BJ (cell line): ENCODE results near the gene SLIT3. TPM values are rescaled to one million over a fixed set of nuclear protein-coding genes. Genes with fewer than 3 reads are reported as not detected.

Experiments
- CTCF ChIA-PET: fragments of 350-600 bp; formaldehyde crosslinking; extraction: SDS; loops from one replicate; lab custom pipeline; 2021; ENCODE audit warnings: antibody characterized with exemption, inconsistent platforms; lab: Yijun Ruan, JAX
- POLR2A ChIA-PET: fragments of 300-600 bp; sonication (Branson Sonifier 250); formaldehyde crosslinking; extraction: SDS; loops from one replicate; lab custom pipeline; 2021; ENCODE audit warnings: antibody characterized with exemption; lab: Charles Lee
- DNase-seq: peaks from one replicate; pipeline ENCODE4 v3.0.0-alpha.2; 2011; ENCODE audit warnings: low read depth
- H3K27me3 ChIP-seq: 2 replicates; pipeline ENCODE4 v1.6.0; 2011; ENCODE audit warnings: low read length; ENCODE audit not compliant: control insufficient read depth, insufficient read depth
- H3K36me3 ChIP-seq: 2 replicates; pipeline ENCODE4 v1.5.1; 2011; ENCODE audit warnings: low read length; ENCODE audit not compliant: control insufficient read depth, insufficient read depth
- H3K4me3 ChIP-seq: 2 replicates; pipeline ENCODE4 v1.5.1; 2011; ENCODE audit warnings: low read depth, mild to moderate bottlenecking, control low read depth, low read length
- CTCF ChIP-seq: IDR thresholded peaks from 2 replicates; pipeline ENCODE4 v1.5.1; 2011; ENCODE audit warnings: low read depth, mild to moderate bottlenecking, control low read depth, inconsistent platforms, low read length, moderate library complexity; ENCODE audit not compliant: insufficient read depth
- polyA plus RNA-seq: library from polyadenylated mRNA; depleted of rRNA; stranded (reverse); fragments of >200 nt; gene quantifications from 2 replicates; pipeline ENCODE4 v1.2.3, GENCODE V29; 2011

Gene SLIT3
- polyA plus RNA-seq, 1 experiment, result 26.8 TPM

- CTCF ChIA-PET, result interaction anchor here (0.6 to 5.0 kb wide), 29 partner anchors 9 to 1083 kb away, joined by 3 to 34 read pairs (median 4); partner anchors contain the start of gene SLIT3
- TF ChIP-seq CTCF, result peak; percentile 81
- POLR2A ChIA-PET, result no interaction called here
Observed at GRCh38 chr5:168987543-168988300, 313.2 kb downstream of the SLIT3 start.

GRCh38 chr5:168985454-168985853, 315.5 kb downstream of the SLIT3 start:
- Histone ChIP-seq H3K4me3 (no peak overlapping the region), H3K36me3 (no peaks in the 10 kb centered on the region), H3K27me3 (no peaks in the 10 kb centered on the region; the same call in 1 of the 2 replicates)
- CTCF ChIA-PET, result no interaction called here
- POLR2A ChIA-PET, result no interaction called here
- TF ChIP-seq CTCF, result no peak
- DNase-seq, result no peak

More at GRCh38 chr5:168987543-168988300, 313.2 kb downstream of the SLIT3 start:
- no peak for DNase-seq
- H3K36me3 ChIP-seq, result no peaks in the 10 kb centered on the region
- no peaks in the 10 kb centered on the region for H3K27me3 ChIP-seq
- H3K4me3 ChIP-seq, result no peak overlapping the region

- Histone ChIP-seq H3K27me3 (no peaks in the 10 kb centered on the region; the same call in 1 of the 2 replicates), H3K4me3 (no peak overlapping the region), H3K36me3 (no peaks in the 10 kb centered on the region)
- TF ChIP-seq CTCF, result no peak
- ChIA-PET CTCF (no interaction called here), POLR2A (no interaction called here)
- no peak for DNase-seq
Observed at GRCh38 chr5:168984135-168984675, 316.7 kb downstream of the SLIT3 start.

- no peaks in the 10 kb centered on the region for H3K36me3 ChIP-seq
- POLR2A ChIA-PET, result no interaction called here
- no peak for TF ChIP-seq CTCF
- no peak for DNase-seq
- no peaks in the 10 kb centered on the region; the same call in none of the 2 replicates for H3K27me3 ChIP-seq
- H3K4me3 ChIP-seq, result no peak overlapping the region
- CTCF ChIA-PET, result interaction anchor here (0.9 to 2.1 kb wide), 5 partner anchors 8 to 569 kb away, joined by 3 to 9 read pairs (median 4); no protein-coding TSS in a partner anchor
Observed at GRCh38 chr5:168979135-168979534, 321.8 kb downstream of the SLIT3 start.

GRCh38 chr5:168978500-168978899, 322.4 kb downstream of the SLIT3 start:
- H3K36me3 ChIP-seq, result no peaks in the 10 kb centered on the region
- H3K27me3 ChIP-seq, result no peaks in the 10 kb centered on the region; the same call in none of the 2 replicates
- POLR2A ChIA-PET, result no interaction called here
- CTCF ChIA-PET, result interaction anchor here (0.8 to 2.1 kb wide), 5 partner anchors 9 to 329 kb away, joined by 3 to 9 read pairs (median 5); no protein-coding TSS in a partner anchor
- no peak overlapping the region for H3K4me3 ChIP-seq
- no peak for DNase-seq
- no peak for TF ChIP-seq CTCF
